Activated CD4-positive, alpha-beta T cell treated with anti-CD3 and anti-CD28 coated beads, Interleukin-2, amount 50 U/mL, for 4 hours (primary cell): ENCODE results near the gene EOGT.

Source experiments
- DNase-seq, 2 experiments: peaks; one replicate each; pipeline ENCODE4 v3.0.0-alpha.2; 2020

EOGT gene

DNA sequence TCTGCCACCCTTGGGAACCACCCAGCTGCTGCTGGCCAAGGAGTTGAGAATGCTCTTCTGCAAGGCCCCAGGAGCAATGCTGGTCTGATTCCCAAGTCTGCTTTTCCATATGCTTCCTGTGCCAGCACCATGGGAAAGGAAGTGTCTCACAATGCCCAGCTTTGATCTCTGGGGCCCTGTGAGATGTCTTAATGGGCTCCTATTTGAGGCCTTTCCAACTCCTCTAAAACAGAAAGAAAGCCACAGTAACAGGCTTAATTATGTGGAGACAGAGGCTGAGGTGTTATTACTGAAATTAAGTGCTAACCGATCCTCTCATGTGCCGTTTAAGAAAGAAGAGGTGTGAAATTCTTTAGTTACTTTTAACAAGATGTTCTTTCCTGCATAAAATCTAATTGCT, 4.5 kb downstream of the EOGT start:
- DNase-seq, result no peak

DNA sequence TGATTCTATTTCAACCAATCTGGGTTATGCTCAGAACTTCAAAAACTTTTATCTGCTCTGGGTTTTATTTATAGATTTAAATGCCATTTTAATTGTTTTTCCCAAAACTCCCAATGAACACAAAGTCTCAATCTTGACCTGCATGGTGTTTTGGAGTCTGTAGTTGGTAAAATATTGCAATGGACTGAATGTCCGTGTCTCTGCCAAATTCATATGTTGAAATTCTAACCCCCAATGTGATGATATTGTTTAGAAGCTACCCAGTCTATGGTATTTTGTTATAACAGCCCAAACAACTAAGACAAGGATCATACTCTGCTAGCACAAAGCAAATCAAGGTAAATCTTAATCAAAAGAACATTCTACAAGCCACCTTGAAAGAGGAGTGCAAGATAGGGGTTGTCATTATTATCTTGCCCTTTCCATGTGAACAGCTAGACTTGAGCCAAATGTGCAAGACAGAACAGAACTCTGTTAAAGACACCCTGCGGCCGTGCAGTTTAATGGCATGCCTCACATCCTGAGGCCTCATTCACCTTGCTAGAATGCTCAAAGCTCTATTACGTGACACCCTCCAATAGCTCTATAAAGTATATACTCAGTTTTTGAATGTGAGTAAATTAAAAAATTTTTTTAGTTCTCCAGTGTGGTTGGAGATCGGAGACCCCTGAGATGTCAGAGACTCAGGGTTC, 7.5 kb downstream of the EOGT start:
- DNase-seq, result no peak

DNA sequence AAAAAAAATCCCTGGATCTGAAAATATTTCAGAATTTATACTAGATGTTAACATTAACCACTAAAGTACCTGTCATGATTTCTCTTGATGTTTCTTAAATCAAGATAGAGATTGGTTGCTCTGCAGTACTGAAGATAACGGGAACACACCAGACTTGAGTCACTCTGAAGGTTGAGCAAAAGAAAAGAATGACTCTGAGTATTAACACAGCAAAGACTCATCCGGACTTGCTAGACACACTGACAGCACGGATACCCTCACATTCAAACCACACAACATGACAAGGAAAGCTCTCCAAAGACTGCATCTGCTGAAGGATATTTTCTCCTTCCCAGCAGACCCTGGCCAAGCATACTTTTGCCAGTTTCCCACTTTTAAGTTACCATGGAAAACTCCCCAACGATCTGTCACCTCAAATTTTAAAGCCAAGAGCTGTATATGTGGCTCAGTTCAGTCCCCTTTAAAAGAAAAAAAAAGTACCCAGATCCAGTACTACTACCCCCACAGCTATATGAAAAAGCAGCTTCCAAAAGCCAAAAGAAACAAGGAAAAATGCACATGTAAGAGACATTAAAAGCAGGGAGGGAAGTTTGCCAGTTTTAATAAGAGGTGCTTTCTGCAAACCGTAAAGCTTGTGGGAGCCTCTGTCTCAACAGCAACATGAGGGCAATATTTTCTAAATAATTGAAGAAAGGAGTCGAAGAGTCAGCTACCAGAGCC, 8.3 kb downstream of the EOGT start:
- DNase-seq, result no peak

DNA sequence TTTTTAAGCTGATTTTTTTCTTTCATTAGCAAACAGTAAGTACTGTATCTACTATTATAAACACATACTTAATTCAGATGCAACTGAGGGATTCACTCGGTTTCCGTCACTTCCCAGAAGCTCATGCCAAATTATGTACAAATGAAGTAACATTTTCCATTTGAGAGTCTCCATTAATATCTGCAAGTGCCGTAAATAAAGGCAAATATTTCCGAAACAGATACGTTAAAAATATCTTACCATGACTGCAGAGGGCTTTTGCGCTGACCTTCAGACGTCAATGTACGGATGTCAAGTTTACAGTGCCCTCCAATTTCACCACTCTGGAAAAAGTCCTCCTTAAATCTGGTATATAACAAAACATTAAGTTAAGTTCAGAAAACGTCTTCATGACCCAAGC, 9.3 kb downstream of the EOGT start:
- DNase-seq, result no peak

DNA sequence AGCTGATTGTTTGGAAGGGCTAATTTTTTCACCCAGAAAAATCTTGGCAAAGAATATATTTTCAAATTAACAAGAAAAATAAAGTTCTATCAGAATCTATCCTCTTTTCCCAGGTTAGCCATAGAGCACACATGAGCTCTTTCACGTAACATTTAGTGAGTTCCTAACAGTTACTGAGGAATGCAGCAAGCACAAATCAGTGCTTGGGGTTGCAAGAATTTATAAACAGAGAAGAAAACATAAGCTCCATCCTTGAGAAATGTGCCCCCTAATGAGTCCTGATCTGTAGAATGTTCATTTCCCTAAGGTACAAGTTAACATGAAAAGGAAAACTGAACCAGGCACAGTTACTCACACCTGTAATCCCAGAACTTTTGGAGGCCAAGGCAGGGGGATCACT, 13.9 kb downstream of the EOGT start:
- DNase-seq, result no peak

DNA sequence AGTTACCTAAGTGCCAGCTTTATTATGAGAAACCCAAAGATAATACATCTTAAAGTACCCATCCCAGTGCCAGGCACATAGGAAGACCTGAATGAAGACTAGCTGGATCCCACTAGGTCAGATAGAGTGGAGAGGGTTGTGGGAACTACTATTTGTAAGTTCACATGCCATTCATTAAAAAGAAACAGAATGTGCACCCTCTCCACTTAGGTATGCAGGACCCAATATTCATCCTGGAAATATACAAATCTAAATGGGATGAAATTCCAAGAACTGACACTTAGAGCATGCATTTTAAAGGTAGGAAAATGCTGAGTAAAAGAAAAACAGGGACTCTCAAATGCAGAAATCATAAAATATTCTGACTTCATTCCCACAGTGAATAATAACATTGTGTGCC, 14.3 kb downstream of the EOGT start:
- no peak for DNase-seq

DNA sequence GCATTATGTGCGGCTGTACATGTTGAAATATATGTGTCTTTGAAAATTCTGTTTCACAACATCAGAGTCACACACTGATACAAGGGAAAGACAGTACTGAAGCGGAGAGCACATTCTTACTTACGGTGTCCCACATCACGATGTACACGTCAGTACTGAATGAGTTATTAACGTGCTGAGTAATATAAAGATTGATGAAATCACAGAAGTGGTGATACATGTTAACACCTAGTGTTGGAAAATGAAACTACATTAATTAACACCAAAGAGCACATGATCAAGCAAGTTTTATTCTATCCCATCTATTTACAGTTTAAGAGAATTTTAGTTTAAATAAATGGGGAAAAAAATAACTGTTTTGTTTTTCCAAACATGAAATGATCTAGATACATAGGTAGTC, 15.6 kb downstream of the EOGT start:
- DNase-seq, result no peak

DNA sequence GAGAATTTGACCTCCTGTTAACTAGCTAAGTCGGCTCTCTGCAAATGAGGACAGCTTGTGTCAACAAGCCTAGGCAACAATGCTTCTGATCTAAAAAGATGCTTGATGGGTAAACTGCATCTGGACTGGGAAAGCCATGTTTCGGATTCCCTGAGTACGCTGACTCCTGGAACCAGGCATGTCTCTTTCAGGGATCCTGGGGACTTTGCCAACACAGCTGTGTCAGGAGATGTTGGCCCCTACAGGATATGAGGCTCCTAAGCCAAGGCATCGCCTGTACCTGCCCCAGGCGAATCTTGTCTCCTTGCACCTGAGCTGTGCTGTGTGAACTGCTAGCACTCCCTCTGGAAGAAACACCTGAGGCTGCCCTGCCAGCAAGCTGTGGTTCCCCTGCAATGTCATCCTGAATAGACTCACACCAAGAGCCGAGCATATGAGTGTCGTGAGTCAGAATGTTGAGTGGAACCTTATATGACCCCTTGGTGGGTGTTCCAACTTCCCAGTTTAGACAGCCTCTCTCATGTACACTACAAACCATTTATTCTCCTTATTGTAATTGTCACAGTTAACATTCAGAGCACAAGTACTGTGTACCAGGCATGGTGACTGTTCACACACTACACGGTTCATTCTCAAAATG, 17.0 kb downstream of the EOGT start:
- DNase-seq, result no peak

DNA sequence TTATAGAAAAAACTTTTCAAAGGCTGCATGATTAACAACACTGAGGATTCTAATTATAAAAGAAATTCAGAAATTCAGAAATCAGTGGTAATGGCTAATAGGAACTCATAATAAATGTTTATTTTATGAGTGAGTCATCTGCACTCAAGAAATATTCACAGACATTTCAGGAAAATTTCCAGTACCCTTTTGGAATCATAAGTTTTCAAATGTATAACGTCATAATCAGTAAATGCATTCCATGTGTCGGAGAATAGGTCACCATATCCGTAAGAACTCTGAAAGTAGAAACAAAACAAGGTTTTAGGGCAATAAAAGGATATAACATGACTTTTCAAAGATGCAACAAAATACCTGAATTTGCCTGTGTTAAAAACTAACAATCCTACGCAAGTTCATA, 24.7 kb downstream of the EOGT start:
- DNase-seq, result no peak

DNA sequence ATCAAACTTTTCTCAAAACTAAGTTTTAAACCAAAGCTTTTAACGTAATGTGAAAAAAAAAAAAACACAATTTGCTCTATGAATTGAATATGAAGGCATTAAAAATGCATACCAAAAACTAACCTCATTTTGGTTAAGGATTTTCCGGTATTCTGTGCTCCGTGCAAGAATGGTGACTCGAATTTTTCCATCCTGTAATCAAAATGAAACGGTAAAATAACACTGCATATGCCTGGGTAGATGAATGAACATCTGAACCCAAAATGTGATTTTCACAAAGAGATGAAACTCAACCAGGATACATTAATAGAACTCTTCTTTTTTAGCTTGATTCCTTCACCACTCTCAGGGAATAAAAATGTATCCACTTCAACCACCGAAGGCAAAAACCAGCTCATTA, 26.2 kb downstream of the EOGT start:
- DNase-seq, result no peak

DNA sequence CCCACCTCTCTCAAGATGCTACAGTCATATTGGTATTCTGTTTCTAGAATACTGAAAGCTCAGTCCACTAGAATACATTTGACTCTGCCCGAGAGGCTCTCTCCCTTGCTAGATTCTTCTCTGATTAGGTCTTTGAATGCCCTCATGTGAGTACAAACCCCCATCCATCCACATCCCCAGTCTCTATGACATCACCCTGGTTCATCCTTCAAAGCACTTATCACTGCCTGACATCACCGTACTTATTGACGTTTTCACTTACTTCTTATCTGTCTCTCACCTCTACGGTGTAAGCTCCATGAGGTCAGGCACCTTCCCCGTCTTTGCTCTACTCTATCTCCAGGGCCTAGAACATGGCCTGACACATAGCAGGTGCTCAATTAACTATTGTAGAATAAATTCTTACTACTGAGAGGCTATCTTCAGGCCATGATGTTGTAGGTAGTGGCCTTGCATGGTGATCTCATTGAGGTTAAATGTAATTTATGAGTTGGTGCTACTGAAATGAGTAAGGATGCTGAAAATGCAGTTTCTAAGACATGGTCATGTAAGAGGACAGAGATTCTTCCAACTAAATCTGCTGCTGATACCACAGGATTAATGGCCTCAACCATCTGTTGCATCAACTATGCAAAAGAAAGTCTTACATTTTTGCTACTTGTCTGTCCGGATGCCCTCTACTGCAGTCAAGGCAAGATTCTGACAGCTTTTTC, 26.8 kb downstream of the EOGT start:
- DNase-seq, result no peak

DNA sequence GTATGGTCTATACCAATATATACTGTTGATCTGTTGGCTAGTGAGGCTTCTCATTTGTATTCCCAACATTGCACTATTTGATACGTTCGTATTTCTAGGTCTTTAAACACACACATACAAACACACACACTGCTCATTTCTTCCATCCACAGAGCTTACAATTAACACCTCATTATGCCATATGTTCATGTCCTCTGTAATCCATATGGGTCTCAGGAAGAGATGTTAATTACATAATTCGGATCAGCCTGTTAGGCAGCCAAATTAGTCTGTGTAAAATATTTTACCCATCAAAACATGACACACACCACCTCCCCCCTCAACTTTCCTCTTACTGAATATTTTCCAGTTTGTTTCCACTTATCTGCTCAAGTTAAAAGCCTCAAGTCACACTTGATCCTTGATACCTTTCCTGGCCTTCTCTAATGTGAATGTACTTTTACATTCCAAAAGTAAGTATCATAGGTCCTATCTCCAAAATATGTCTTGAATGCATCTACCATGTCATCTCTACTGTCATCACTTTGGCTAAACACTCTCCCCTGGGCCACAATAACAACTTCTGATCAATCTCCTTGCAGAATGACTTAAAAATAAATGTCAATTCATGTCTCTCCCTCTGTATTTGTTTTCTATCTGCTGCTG, 28.2 kb downstream of the EOGT start:
- DNase-seq, result no peak

DNA sequence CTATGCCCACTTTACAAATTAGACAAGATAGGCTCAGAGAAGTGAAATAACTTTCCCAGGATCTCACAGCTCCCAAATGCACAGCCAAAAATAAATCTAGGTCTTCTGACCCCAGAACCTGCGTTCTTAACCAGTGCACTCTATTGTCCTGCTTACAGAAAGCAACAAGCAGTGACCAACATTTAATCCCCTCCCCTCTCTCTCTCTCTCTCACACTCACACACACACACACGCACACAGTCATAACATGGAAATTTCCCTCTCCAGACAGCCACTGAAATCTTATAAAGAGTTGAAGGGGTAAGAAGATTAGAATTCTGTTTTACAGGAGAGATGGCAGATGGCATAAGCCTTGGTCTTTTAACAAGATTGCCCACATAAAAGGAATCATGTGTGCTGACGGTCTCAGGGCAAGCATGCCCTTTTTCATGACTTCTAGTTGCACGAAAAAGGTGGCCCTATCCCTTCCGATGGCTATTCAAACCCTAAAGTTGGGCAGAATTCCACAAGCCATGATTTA, 29.4 kb downstream of the EOGT start:
- DNase-seq, result no peak

DNA sequence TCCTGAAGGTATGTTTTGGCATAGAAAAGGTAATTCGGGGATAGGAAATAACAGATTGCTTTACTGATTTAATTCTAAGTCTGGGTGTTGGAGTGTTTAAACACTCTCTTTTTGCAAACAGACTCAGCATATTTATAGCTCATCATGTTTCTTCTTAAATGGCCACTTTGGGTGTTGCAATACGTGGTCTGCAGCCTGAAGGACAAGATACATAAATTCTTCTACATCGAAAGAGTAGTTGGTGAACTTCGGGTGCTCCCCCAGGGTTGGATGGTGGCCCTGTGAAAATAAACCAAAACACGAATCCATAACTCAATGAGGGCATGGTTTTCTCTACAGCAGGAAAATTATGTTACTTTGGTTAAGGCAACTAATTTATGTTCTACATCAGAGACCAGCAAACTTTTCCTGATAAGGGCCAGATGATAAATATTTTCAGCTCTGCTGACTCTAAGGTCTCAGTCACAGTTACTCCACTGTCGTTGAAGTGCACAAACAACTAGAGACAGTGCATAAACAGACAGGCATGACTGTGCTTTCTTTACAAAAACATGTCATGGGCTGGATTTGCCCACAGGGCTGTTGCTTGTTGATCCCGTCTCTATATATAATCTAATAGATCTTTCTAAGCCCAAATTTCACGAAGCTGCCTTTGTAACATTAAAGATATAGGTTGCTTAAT, 35.9 kb downstream of the EOGT start:
- DNase-seq, result no peak

DNA sequence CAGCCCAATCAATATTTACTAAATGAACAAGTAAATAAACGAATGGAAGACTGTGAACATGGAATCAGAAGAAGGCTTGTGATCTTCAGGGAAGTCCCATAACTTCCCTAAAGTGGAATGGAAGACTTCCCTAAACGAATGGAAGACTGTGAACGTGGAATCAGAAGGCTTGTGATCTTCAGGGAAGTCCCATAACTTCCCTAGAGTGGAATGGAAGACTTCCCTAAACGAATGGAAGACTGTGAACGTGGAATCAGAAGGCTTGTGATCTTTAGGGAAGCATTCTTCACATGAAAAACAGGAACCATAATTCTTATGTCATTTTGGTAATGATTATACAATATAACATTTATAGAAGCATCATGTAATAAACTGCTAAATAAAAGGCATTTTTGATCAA, 38.8 kb downstream of the EOGT start:
- no peak for DNase-seq

DNA sequence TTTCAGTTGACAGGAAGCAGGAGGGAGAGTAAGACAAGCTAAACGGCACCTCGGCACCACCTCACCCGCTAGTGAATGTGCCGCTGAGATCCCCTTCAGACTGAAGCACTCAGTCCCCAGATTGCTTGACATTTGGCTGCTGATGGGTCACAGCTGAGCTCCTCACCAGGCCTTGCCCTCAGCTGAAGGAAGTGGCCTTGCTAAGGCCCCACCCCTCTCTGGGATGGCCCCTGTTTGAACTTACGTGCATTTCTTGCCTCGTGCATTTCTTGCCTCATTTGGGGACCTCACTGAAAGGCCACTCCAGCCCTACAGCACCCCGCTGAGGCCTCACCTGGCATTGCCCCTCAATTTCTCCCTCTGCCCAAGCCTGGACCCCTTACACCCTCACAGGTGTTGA, 39.8 kb downstream of the EOGT start:
- no peak for DNase-seq

DNA sequence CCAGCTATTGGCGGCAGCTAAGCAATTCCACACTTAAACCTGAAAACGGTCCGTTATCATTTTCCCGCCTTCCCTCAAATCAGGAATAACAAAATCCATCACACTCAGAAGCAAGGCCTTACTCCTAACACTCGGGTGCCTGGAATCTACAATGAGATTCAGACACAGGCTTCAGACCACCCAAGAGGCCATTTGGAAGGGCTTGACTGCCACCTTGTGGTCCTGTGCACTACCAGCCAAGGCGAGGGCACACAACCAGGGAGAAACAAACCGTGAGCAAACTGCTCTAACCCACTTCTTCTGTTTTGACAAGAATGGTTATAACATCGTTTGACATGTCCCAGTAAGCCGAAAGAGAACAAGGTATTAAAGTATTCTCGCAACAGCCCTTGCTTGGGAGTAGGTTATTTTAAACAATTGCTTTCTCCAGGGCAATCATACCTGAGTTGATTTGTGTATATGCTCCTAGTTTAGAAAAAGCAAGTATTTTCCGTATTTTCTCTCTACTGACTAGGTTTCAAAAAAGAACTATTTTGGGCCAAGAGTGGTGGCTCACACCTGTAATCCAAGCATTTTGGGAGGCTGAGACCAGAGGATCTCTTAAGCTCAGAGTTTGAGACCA, 41.0 kb downstream of the EOGT start:
- peak; percentile 4 for DNase-seq

DNA sequence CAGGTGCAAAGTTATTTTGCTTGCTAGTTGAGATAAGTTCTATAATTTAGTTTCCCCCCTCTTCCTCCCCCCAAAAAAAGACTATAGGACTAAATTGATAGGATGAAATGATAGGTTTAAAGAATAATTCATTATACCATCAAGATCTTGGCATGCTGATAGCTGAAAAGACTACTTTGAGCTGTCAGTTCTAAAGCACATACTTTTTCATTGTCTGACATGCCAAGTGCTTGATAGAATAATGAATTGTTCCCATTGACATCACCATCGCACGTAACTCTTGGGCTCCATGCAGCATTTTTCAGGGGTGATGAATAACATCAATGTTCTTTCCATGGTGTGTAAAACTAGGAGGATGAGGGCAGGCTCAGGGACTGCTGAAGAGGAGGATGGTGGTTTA, 48.8 kb downstream of the EOGT start:
- DNase-seq, result no peak

DNA sequence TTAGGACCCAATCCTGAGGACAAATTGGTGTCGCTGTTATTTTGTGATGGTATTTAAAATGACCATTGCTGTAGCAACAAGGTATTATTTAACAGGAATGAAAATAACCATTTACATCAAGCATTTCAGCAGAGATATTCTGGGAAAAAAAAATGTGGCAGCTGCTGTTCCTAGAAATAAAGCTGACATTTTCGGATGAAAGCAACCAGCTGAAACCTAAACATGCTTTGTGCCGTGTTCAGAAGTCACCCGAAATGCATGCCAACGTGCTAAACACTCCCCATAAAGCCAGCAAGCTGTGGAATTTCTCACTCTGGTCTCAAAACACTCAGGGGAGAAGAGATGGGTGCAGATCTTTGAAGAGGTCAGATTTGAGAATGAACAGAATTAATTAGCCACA, 49.6 kb downstream of the EOGT start:
- no peak for DNase-seq

DNA sequence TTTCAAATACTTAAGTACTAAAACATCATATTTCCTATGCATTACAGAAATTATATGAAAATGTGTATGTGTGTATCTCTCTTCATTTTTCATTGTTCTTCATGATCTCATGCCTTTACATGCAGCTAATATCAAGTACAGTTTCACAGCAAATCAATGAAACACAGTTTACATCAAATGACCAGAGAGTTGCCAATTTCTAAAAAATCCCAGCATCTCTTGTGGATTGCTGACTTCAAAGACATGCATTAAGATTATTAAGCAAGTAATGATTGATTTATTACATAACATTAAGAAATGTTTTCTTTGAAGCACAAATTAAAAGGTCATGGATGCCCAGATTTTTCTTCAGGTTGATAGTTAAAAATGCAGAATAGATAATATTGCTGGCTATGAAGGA, 50.1 kb downstream of the EOGT start:
- DNase-seq, result no peak

DNA sequence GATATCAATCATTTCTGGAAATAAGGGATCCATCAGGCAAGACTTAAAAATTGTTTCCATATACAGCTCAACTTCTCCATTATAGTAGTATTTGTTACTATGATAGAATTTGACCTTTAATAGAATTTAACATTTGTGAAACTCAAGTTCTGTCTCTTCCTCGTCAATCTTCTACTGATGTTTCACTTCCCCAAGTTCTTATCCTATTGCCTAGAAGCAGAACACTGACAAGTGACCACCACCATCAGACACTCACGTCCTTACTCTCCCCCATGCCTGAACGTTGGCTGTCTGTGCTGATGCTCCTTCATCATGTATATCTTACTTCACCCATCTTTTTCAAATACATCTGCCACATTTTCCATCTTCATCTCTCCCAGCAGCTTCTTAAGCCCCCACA, 54.6 kb downstream of the EOGT start:
- DNase-seq, result no peak

DNA sequence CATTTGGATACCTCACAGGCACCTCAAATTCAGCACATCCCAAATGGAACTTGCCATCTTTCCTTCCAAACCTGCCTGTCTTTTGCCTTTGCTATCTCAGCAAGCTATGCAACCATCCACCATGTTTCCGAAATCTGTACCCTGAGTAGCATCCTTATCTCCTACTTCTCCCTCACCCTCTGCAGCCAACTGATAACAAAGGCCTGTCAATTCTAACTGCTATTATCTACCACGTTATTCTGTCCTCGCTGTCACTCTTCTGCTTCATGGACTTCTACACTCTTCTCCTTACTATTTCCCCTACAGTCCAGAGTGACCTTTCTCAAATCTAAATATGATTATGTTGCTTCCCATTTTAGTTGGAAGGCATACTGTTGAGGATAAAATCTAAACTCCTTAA, 55.6 kb downstream of the EOGT start:
- DNase-seq, result no peak
